Measurements from ENCODE around the gene RASA3.

The RASA3 gene

GRCh38 chr13:114110091-114110829 lies 22.2 kb downstream of the RASA3 start:
- DNase-seq: peak; percentile 53

GRCh38 chr13:114109641-114110041 lies 22.8 kb downstream of the RASA3 start:
- peak; percentile 49 for DNase-seq

GRCh38 chr13:114108894-114109293 lies 23.5 kb downstream of the RASA3 start:
- peak; percentile 37 for DNase-seq

- DNase-seq: peak; percentile 36
Observed at GRCh38 chr13:114108141-114108761, 24.2 kb downstream of the RASA3 start.

- peak; percentile 64 for DNase-seq
Observed at GRCh38 chr13:114107686-114108081, 24.7 kb downstream of the RASA3 start.

- peak; percentile 45 for DNase-seq
Observed at GRCh38 chr13:114106991-114107685, 25.3 kb downstream of the RASA3 start.

GRCh38 chr13:114106526-114106925 lies 25.9 kb downstream of the RASA3 start:
- DNase-seq: no peak

- DNase-seq: peak; percentile 35
Observed at GRCh38 chr13:114105521-114106225, 26.8 kb downstream of the RASA3 start.

GRCh38 chr13:114104655-114105520 lies 27.5 kb downstream of the RASA3 start:
- DNase-seq: peak; percentile 40

- DNase-seq: peak; percentile 52
Observed at GRCh38 chr13:114103801-114104654, 28.4 kb downstream of the RASA3 start.

GRCh38 chr13:114103289-114103621 lies 29.2 kb downstream of the RASA3 start:
- DNase-seq: peak; percentile 41

- peak; percentile 39 for DNase-seq
Observed at GRCh38 chr13:114102521-114103288, 29.7 kb downstream of the RASA3 start.

- peak; percentile 45 for DNase-seq
Observed at GRCh38 chr13:114102131-114102520, 30.3 kb downstream of the RASA3 start.

GRCh38 chr13:114101358-114102130 lies 30.9 kb downstream of the RASA3 start:
- no peak for DNase-seq

- peak; percentile 80 for DNase-seq
Observed at GRCh38 chr13:114100446-114101357, 31.7 kb downstream of the RASA3 start.

- DNase-seq: no peak
Observed at GRCh38 chr13:114099918-114100445, 32.4 kb downstream of the RASA3 start.

GRCh38 chr13:114099191-114099590 lies 33.2 kb downstream of the RASA3 start:
- peak; percentile 74 for DNase-seq

- peak; percentile 42 for DNase-seq
Observed at GRCh38 chr13:114098689-114099056, 33.8 kb downstream of the RASA3 start.

Measured in right forelimb (tissue), 1 donor.